Retinal pigment epithelial cell (primary cell): ENCODE results near the gene CT47A1.
A peak's percentile ranks its signal among the peaks of the same experiment; 100 is the strongest.
"Not testable (repeated sequence)": the region's sequence is repeated elsewhere in the genome, so short reads cannot be mapped to it uniquely, and the experiment has no call there.

Experiments
- DNase-seq: peaks from one replicate; pipeline ENCODE4 v3.0.0-alpha.2; 2010; ENCODE audit warnings: low read depth
- H3K4me3 ChIP-seq: 2 replicates; pipeline ENCODE4 v1.5.1; 2011; ENCODE audit warnings: mild to moderate bottlenecking, low read length, control low read depth, moderate library complexity
- CTCF ChIP-seq: conservative IDR thresholded peaks from 2 replicates; pipeline ENCODE4 v1.5.1; 2011; ENCODE audit warnings: low read depth, low read length, control low read depth, inconsistent platforms

CT47A1 gene

GRCh38 chrX:121010218-121010617, 24.7 kb upstream of the CT47A1 start:
- no peak for DNase-seq
- H3K4me3 ChIP-seq = no peak overlapping the region
- TF ChIP-seq CTCF = no peak

GRCh38 chrX:121009764-121010163, 24.2 kb upstream of the CT47A1 start:
- no peak overlapping the region for H3K4me3 ChIP-seq
- no peak for TF ChIP-seq CTCF
- DNase-seq = no peak

GRCh38 chrX:121008920-121009319, 23.4 kb upstream of the CT47A1 start:
- no peak overlapping the region for H3K4me3 ChIP-seq
- DNase-seq = no peak
- no peak for TF ChIP-seq CTCF

GRCh38 chrX:121000589-121000988, 15.0 kb upstream of the CT47A1 start:
- no peak for DNase-seq
- H3K4me3 ChIP-seq = no peak overlapping the region
- TF ChIP-seq CTCF = peak; percentile 43

GRCh38 chrX:120999413-120999812, 13.9 kb upstream of the CT47A1 start:
- no peak for TF ChIP-seq CTCF
- H3K4me3 ChIP-seq = no peak overlapping the region
- no peak for DNase-seq

- not testable (repeated sequence) for DNase-seq, H3K4me3 ChIP-seq
Observed at GRCh38 chrX:120956500-120956899, 29.1 kb downstream of the CT47A1 start, which contains the start of gene CT47A7. CT47A7 (minus strand) TSS chrX:120956600; CDS start chrX:120956345, 255 bp downstream.
